Left forelimb (tissue), 1 donor: Measurements from ENCODE around the gene AKR1C2.
"Not testable (repeated sequence)": the region's sequence is repeated elsewhere in the genome, so short reads cannot be mapped to it uniquely, and the experiment has no call there.

Experiments
- DNase-seq: peaks from one replicate; pipeline ENCODE4 v3.0.0-alpha.2; 2018; ENCODE audit warnings: low spot score

Gene AKR1C2

GRCh38 chr10:5003127-5004029 lies at the start of gene AKR1C2:
Gene AKR1C2, minus strand, starts transcription at chr10:5003857. Its CDS starts 22 bp downstream, at chr10:5003835.
- not testable (repeated sequence) for DNase-seq

GRCh38 chr10:5052951-5053500 lies 49.4 kb upstream of the AKR1C2 start:
- DNase-seq = not testable (repeated sequence)

- no peak for DNase-seq
Measured at GRCh38 chr10:5047912-5048628, 44.4 kb upstream of the AKR1C2 start.

GRCh38 chr10:5047055-5047454 lies 43.4 kb upstream of the AKR1C2 start:
- DNase-seq = not testable (repeated sequence)

GRCh38 chr10:5046410-5046809 lies 42.8 kb upstream of the AKR1C2 start:
- DNase-seq = no peak

GRCh38 chr10:5045095-5045494 lies 41.4 kb upstream of the AKR1C2 start:
- no peak for DNase-seq

- no peak for DNase-seq
Measured at GRCh38 chr10:5043716-5044115, 40.1 kb upstream of the AKR1C2 start.

GRCh38 chr10:5042922-5043321 lies 39.3 kb upstream of the AKR1C2 start:
- DNase-seq = no peak

GRCh38 chr10:5041471-5042023 lies 37.9 kb upstream of the AKR1C2 start:
- no peak for DNase-seq

- DNase-seq = no peak
Measured at GRCh38 chr10:5040781-5041470, 37.3 kb upstream of the AKR1C2 start.

- DNase-seq = no peak
Measured at GRCh38 chr10:5040010-5040673, 36.5 kb upstream of the AKR1C2 start.

- no peak for DNase-seq
Measured at GRCh38 chr10:5038733-5039132, 35.1 kb upstream of the AKR1C2 start.

- no peak for DNase-seq
Measured at GRCh38 chr10:5038101-5038500, 34.4 kb upstream of the AKR1C2 start.

GRCh38 chr10:5036511-5036910 lies 32.9 kb upstream of the AKR1C2 start:
- DNase-seq = no peak

GRCh38 chr10:5035356-5035755 lies 31.7 kb upstream of the AKR1C2 start:
- no peak for DNase-seq

- no peak for DNase-seq
Measured at GRCh38 chr10:5034588-5034987, 30.9 kb upstream of the AKR1C2 start.

GRCh38 chr10:5033061-5033778 lies 29.6 kb upstream of the AKR1C2 start:
- no peak for DNase-seq

- not testable (repeated sequence) for DNase-seq
Measured at GRCh38 chr10:5032444-5032843, 28.8 kb upstream of the AKR1C2 start.

GRCh38 chr10:5031588-5031987 lies 27.9 kb upstream of the AKR1C2 start:
- DNase-seq = not testable (repeated sequence)

GRCh38 chr10:5030989-5031388 lies 27.3 kb upstream of the AKR1C2 start:
- no peak for DNase-seq

GRCh38 chr10:5025461-5025881 lies 21.8 kb upstream of the AKR1C2 start:
- DNase-seq = not testable (repeated sequence)
